GM12874 (cell line): Measurements from ENCODE around the gene CEBPA.

ENCODE experiments used
- CTCF ChIP-seq: IDR thresholded peaks from 2 replicates; pipeline ENCODE4 v1.5.1; 2011; ENCODE audit warnings: low read depth, mild to moderate bottlenecking, control low read depth, low read length, moderate library complexity; ENCODE audit not compliant: insufficient read depth

The CEBPA gene

GRCh38 chr19:33286899-33287298 lies 15.4 kb downstream of the CEBPA start:
- no peak for TF ChIP-seq CTCF

- TF ChIP-seq CTCF = no peak
Measured at GRCh38 chr19:33285441-33285927, 16.9 kb downstream of the CEBPA start.

- no peak for TF ChIP-seq CTCF
Measured at GRCh38 chr19:33284756-33285155, 17.6 kb downstream of the CEBPA start.

GRCh38 chr19:33284146-33284643 lies 18.1 kb downstream of the CEBPA start:
- no peak for TF ChIP-seq CTCF

GRCh38 chr19:33283589-33283988 lies 18.7 kb downstream of the CEBPA start:
- TF ChIP-seq CTCF = no peak

GRCh38 chr19:33282036-33282671 lies 20.2 kb downstream of the CEBPA start:
- no peak for TF ChIP-seq CTCF

- TF ChIP-seq CTCF = no peak
Measured at GRCh38 chr19:33281296-33281926, 20.9 kb downstream of the CEBPA start.
